HEK293T (cell line): ENCODE measurements around the gene DNASE1L1.

Experiments
- CTCF ChIA-PET: fragments of 350-600 bp; formaldehyde crosslinking; extraction: SDS; loops from one replicate; lab custom pipeline; 2021; ENCODE audit warnings: antibody characterized with exemption, inconsistent platforms; lab: Yijun Ruan, JAX
- POLR2A ChIA-PET: fragments of 350-600 bp; formaldehyde crosslinking; extraction: SDS; loops from one replicate; lab custom pipeline; 2020; ENCODE audit warnings: antibody characterized with exemption, inconsistent platforms; lab: Yijun Ruan, JAX
- DNase-seq: peaks from one replicate; pipeline ENCODE4 v3.0.0; 2012; ENCODE audit warnings: mixed read lengths; ENCODE audit errors: extremely low spot score
- ARNT ChIP-seq: fragments of 450-650 bp; IDR thresholded peaks from 2 replicates; pipeline ENCODE4 v1.6.1; 2017; ENCODE audit warnings: mild to moderate bottlenecking
- BHLHE40 ChIP-seq: fragments of 450-650 bp; IDR thresholded peaks from 2 replicates; pipeline ENCODE4 v1.6.1; 2016; ENCODE audit warnings: mild to moderate bottlenecking, moderate library complexity, borderline replicate concordance
- CTBP1 ChIP-seq: fragments of 450-650 bp; IDR thresholded peaks from 2 replicates; pipeline ENCODE4 v1.6.1; 2016; ENCODE audit warnings: borderline replicate concordance
- FOXA1 ChIP-seq: fragments of 450-650 bp; IDR thresholded peaks from 2 replicates; pipeline ENCODE4 v1.6.1; 2016; ENCODE audit warnings: mild to moderate bottlenecking
- FOXK2 ChIP-seq: fragments of 450-650 bp; IDR thresholded peaks from 2 replicates; pipeline ENCODE4 v1.6.1; 2016; ENCODE audit warnings: mild to moderate bottlenecking
- FOXM1 ChIP-seq: fragments of 450-650 bp; IDR thresholded peaks from 2 replicates; pipeline ENCODE4 v1.6.1; 2017; ENCODE audit warnings: mild to moderate bottlenecking, borderline replicate concordance
- HDGF ChIP-seq: fragments of 450-650 bp; IDR thresholded peaks from 2 replicates; pipeline ENCODE4 v1.6.1; 2017; ENCODE audit warnings: antibody characterized with exemption, borderline replicate concordance
- L3MBTL2 ChIP-seq: fragments of 450-650 bp; conservative IDR thresholded peaks from 2 replicates; pipeline ENCODE4 v1.6.1; 2016; ENCODE audit warnings: mild to moderate bottlenecking
- LEF1 ChIP-seq: fragments of 450-650 bp; IDR thresholded peaks from 2 replicates; pipeline ENCODE4 v1.6.1; 2017; ENCODE audit warnings: mild to moderate bottlenecking, borderline replicate concordance
- NFRKB ChIP-seq: fragments of 450-650 bp; IDR thresholded peaks from 2 replicates; pipeline ENCODE4 v1.6.1; 2016; ENCODE audit warnings: mild to moderate bottlenecking, moderate library complexity
- SP1 ChIP-seq: fragments of 450-650 bp; IDR thresholded peaks from 2 replicates; pipeline ENCODE4 v1.6.1; 2017
- SUZ12 ChIP-seq: fragments of 450-650 bp; IDR thresholded peaks from 2 replicates; pipeline ENCODE4 v1.6.1; 2016; ENCODE audit warnings: mild to moderate bottlenecking
- TARDBP ChIP-seq: fragments of 450-650 bp; IDR thresholded peaks from 2 replicates; pipeline ENCODE4 v1.6.1; 2016
- ZNF384 ChIP-seq: fragments of 450-650 bp; IDR thresholded peaks from 2 replicates; pipeline ENCODE4 v1.6.1; 2016
- TF ChIP-seq, protein P1 (sequence below): fragments of 450-650 bp; IDR thresholded peaks from 2 replicates; pipeline ENCODE4 v1.6.1; 2016

The DNASE1L1 gene

DNA sequence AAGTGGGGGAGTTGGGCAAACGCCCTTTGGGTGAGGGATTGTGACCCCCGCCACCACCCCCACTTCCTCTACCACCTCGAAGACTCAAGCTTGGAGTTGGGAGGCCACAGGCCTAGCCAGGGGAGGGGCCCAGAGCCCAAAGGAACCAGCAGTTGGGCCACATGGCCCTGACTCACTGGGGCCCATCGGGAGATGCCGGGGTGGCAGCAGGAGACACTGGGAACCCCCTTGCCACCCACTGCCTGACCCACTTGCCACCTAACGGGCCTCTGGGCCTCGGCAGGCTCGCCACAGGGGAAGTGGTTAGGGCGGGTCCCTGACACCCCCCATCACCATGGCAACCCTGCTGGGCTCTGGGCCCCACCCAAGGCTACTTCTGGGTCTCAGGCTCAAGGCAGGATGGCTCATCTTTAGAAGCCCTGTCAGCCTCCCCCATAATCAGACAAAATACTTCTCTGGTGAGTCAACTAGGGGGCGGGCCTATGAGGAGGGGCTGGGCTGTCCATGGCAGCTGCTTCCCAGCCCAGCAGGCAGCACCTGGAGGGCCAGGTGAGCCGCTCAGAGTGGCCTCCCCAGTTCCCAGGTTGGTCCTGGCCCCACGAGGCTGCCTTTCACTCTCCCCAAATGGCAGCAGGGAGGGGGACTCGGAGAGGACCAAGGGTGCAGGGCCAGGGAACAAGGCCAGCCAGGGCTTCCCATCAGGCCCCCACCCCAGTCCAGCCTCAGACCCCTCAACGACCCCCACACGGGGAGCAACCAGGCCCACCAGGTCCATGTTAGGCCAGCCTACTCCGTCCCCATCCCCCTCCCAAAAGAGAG, 40.2 kb downstream of the DNASE1L1 start:
- ChIA-PET POLR2A (interaction anchor here (1.4 kb wide), 1 partner anchor 10 kb away, joined by 4 read pairs; the partner anchor contains the start of gene EMD), CTCF (no interaction called here)
- DNase-seq, result no peak
- TF ChIP-seq HDGF (0 out of 2 replicates have a peak, but pooled peaks have one; percentile 24), NFRKB (no peak), FOXK2 (no peak), FOXM1 (no peak), TARDBP (no peak), LEF1 (no peak)

DNA sequence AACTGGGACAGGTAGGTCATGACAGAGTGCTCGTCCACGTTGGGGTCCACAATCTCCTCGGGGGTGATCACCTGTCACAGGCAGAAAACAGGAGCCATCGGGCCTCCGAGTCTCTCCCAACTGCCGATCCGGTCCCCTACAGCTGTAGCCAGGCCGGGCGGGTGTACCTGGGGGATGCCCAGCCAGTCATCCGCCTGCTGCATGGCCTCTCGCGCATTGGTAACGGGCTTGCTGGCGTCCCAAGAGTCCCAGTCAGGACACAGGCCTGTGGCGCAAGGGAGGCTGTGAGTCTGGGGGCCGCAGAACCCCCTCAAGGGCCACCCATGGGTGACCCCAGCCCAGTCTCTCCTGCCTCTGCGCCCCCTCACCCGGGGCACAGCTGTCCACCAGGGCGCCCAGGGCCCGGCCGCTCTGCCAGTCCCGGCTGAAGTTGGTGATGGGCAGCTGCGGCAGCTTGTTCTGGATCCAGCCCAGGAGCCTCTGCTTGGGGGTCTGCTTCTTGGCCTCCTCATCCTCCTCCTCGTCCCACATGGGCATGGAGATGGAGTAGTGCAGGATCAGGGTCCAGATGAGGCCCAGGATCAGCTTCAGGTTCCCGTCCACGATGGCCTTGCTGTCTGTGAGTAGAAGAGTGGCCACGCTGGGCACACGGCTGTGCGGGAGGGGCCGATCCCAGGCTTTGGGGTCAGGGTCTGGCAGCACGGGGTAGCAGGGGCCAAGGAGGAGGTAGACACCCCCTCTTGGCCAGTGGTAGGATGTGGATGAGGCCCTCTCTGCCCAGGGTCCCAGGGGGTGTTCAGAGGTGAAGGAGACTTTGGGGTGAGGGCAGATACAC, 41.4 kb downstream of the DNASE1L1 start:
- TF ChIP-seq SUZ12, result no peak
- TF ChIP-seq L3MBTL2, result no peak
- TF ChIP-seq FOXK2, result no peak
- TF ChIP-seq FOXM1, result no peak
- no peak for TF ChIP-seq ZNF384
- TF ChIP-seq TARDBP, result no peak
- CTCF ChIA-PET, result no interaction called here
- POLR2A ChIA-PET, result interaction anchor here (1.1 kb wide), 1 partner anchor 30 kb away, joined by 4 read pairs; the partner anchor contains the start of gene RPL10
- DNase-seq, result no peak

DNA sequence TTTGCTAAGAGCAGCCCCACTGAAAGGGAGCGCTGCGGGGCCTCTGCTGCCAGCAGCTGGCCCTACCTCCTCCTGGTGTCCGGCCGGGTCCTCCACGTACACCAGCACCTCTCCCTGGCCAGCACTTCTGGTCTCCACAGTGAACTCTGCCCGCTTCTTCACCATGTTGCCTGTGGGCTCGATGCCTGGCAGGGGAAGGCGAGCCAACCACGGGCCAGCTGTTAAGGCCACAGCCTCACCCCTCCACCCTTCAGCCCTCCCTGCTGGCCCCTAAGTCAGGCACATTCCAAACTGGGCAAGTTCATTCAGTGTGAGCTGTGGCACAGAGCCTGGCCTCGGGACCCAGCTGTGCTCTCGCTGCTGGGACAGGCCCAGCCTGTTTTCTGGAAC, 42.4 kb downstream of the DNASE1L1 start:
- ChIA-PET CTCF (no interaction called here), POLR2A (interaction anchor here (1.1 kb wide), 1 partner anchor 31 kb away, joined by 4 read pairs; the partner anchor contains the start of gene RPL10)
- DNase-seq, result no peak
- TF ChIP-seq ZNF384, result no peak
- no peak for TF ChIP-seq HDGF
- no peak for TF ChIP-seq CTBP1
- TF ChIP-seq TARDBP, result no peak
- TF ChIP-seq BHLHE40, result no peak
- TF ChIP-seq SP1, result no peak
- TF ChIP-seq ARNT, result no peak
- no peak for TF ChIP-seq L3MBTL2

DNA sequence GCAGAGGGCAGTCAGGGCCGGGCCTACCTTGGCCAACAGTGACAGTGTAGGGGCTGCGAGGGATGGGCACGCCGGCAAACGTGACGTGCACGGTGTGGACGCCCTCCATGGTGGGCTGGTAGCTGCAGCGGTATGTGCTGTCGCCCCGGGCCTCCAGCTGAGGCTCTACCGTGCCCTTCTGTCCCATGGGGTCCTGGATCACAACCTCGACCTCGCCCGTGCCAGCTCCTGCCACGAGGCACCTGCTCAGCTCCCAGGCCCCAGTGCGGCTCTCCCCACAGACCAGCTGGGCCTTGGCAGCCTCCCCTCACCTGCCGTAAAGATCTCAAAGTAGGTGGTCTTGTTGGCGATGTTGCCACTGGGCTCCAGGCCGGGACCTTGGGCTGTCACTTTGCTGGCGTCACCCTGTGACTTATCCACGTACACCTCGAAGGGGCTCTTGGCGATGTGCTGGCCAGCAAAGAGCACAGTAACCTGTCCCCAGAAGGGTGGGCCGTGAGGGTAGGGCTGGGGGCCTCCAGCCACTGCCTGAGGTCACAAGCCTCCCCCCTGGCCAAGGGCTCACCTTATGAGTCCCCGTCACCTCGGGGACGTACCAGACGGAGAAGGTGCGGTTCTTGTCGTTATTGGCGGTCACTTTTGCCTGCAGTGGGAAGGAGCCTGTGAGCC, 42.9 kb downstream of the DNASE1L1 start:
- ChIA-PET POLR2A (interaction anchor here (0.6 to 1.1 kb wide), 2 partner anchors 32 to 183 kb away, joined by 3 to 4 read pairs; partner anchors contain the start of gene RPL10), CTCF (no interaction called here)
- TF ChIP-seq SP1, result no peak
- no peak for TF ChIP-seq CTBP1
- TF ChIP-seq FOXA1, result no peak
- no peak for TF ChIP-seq FOXK2
- TF ChIP-seq BHLHE40, result no peak
- no peak for TF ChIP-seq LEF1
- no peak for TF ChIP-seq ARNT
- TF ChIP-seq, protein P1, sequence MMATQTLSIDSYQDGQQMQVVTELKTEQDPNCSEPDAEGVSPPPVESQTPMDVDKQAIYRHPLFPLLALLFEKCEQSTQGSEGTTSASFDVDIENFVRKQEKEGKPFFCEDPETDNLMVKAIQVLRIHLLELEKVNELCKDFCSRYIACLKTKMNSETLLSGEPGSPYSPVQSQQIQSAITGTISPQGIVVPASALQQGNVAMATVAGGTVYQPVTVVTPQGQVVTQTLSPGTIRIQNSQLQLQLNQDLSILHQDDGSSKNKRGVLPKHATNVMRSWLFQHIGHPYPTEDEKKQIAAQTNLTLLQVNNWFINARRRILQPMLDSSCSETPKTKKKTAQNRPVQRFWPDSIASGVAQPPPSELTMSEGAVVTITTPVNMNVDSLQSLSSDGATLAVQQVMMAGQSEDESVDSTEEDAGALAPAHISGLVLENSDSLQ, result no peak
- DNase-seq, result no peak

DNA sequence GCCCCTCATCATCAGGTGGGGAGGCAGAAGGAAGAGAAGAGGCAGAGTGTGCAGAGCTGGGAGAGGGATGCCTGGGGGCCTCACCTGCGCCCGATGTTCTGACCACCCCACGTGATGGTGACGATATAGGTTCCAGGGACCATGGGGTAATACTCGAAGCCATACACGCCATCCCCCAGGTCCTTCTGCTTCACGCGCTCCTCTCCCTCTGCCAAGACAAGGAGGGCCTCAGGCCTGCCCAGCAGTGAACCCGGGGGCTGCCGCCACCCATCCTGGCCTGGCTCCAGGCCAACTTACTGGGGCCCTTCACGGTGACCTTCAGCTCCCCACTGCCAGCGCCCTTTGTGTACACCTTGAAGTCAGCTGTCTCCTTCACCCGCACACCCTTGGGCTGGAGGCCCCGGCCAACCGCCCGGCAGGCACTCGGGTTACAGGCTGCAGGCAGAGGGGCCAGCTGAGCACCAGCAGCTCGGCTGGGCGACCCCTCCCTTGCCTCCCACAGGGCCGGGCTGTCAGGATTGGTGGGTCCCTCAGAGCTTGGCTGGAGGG, 43.9 kb downstream of the DNASE1L1 start:
- ChIA-PET POLR2A (no interaction called here), CTCF (no interaction called here)
- DNase-seq, result no peak
- no peak for TF ChIP-seq L3MBTL2

DNA sequence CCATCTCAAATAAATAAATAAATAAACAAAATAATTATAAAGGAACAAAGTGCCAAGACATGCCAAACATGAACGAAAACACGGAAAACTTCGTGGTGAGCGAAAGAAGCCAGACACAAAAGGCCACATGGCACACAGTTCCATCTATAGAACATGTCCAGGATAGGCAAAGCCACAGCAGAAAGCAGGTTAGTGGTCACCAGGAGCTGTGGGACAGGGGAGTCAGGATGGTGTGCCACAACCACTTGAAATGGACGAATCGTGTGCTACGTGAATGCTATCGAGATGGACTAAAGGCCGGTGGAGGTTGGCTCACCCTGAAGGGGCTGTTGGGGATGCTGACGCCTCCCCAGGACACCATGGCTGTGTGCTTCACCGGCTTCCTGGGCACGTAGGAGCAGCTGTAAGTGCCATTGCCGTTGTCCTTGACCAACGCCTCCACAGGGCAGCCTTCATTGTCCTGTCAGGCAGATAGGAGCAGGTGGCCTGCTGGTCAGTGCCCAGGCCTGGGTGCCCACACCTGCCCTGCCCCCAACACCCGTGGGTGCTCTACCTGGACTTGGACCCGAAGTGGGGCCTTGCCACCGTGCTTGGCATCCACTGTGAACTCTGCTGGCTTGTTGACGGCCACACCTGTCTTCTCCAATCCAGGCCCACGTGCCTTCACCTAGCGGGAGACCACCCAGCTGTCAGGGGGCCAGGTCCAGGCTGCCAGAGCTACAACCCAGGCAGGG, 45.2 kb downstream of the DNASE1L1 start:
- CTCF ChIA-PET, result interaction anchor here (0.9 to 1.1 kb wide), 2 partner anchors 10 to 42 kb away, joined by 3 read pairs; no protein-coding TSS in a partner anchor
- POLR2A ChIA-PET, result interaction anchor here (0.7 kb wide), 1 partner anchor 516 kb away, joined by 3 read pairs; no protein-coding TSS in a partner anchor
- DNase-seq, result no peak
- TF ChIP-seq HDGF, result no peak
- TF ChIP-seq L3MBTL2, result no peak
- no peak for TF ChIP-seq FOXA1
- no peak for TF ChIP-seq FOXM1
- TF ChIP-seq SUZ12, result no peak
- no peak for TF ChIP-seq CTBP1
- no peak for TF ChIP-seq LEF1
- TF ChIP-seq TARDBP, result no peak
- no peak for TF ChIP-seq ARNT
